MCF 10A (cell line): ENCODE data around the gene STX1B. TPM values are rescaled to one million over a fixed set of nuclear protein-coding genes. Genes with fewer than 3 reads are reported as not detected.

Source experiments
- BruUV-seq: library from RNA; stranded (reverse); fragments of 400-500 nt; replicated peaks from 2 replicates; lab custom pipeline; 2021; lab: Mats Ljungman, UMichigan
- CTCF ChIA-PET: fragments of 300-600 bp; sonication (Branson Sonifier 250); formaldehyde crosslinking; extraction: SDS; loops from one replicate; lab custom pipeline; 2021; ENCODE audit warnings: antibody characterized with exemption, inconsistent platforms; lab: Yijun Ruan, JAX
- POLR2A ChIA-PET: fragments of 300-600, 350-650 bp; sonication (Branson Sonifier 250); formaldehyde crosslinking; extraction: SDS; loops from one replicate; lab custom pipeline; 2020; ENCODE audit warnings: antibody characterized with exemption, inconsistent platforms; lab: Yijun Ruan, JAX
- DNase-seq: peaks from one replicate; pipeline ENCODE4 v3.0.0-alpha.2; 2018; ENCODE audit not compliant: unreplicated experiment
- H3K27ac Mint-ChIP-seq: one replicate; pipeline ENCODE4 v1.8.0; 2022; ENCODE audit warnings: mild to moderate bottlenecking, low read depth, mixed read lengths; ENCODE audit not compliant: unreplicated experiment
- H3K27me3 Mint-ChIP-seq: one replicate; pipeline ENCODE4 v1.8.0; 2022; ENCODE audit warnings: mixed read lengths; ENCODE audit not compliant: insufficient read depth, unreplicated experiment
- H3K36me3 Mint-ChIP-seq: one replicate; pipeline ENCODE4 v1.8.0; 2022; ENCODE audit warnings: mild to moderate bottlenecking, moderate library complexity, mixed read lengths; ENCODE audit not compliant: insufficient read depth, unreplicated experiment
- H3K4me1 Mint-ChIP-seq: one replicate; pipeline ENCODE4 v1.8.0; 2022; ENCODE audit warnings: mixed read lengths; ENCODE audit not compliant: insufficient read depth, unreplicated experiment
- H3K4me3 Mint-ChIP-seq: one replicate; pipeline ENCODE4 v1.8.0; 2022; ENCODE audit warnings: mild to moderate bottlenecking, moderate library complexity, mixed read lengths; ENCODE audit not compliant: unreplicated experiment
- H3K9me3 Mint-ChIP-seq: one replicate; pipeline ENCODE4 v1.8.0; 2022; ENCODE audit warnings: mixed read lengths; ENCODE audit not compliant: unreplicated experiment
- intact Hi-C: fragments of 100-400 bp; cut with micrococcal nuclease; formaldehyde crosslinking; loops from 2 replicates; pipeline ENCODE4 v1.14.1; 2022
- total RNA-seq: library from RNA; stranded (reverse); gene quantifications from 2 replicates; pipeline ENCODE4 v1.2.3, GENCODE V29; 2022
- TF ChIP-seq, protein P1 (sequence below): fragments of 200-600 bp; IDR thresholded peaks from one replicate; pipeline ENCODE4 v1.8.0; 2022; ENCODE audit warnings: antibody characterized with exemption, mild to moderate bottlenecking; ENCODE audit not compliant: unreplicated experiment

STX1B gene
- total RNA-seq, 1 experiment from 2014 or later: 0.42 TPM

DNA sequence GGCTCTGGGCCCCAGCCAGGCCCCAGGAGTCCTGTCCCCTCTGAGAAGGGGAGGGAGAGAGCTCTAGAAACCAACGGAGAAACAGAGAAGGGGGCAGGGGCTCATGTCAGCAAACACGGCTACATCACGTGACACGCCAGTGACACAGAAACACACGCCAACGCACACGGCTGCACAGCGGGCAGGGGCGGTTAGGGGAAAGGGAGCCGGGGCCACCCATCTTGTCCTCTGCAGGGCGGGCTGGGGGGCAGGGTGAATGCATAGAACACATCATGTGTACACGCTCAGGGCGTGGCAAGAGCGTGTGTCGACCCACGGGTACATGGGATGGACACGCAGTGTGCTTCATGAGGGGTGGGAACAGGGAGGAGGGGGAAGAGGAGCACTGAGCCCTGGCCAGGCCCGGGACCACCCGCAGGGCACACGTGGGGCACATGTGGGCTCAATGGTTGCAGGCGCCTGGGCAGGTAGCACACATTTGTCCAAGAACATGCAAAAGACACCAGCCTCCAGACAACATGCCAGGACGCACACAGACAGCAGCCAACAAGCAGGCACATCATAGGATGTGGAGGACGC, 20.9 kb downstream of the STX1B start:
- no peak overlapping the region for H3K27ac Mint-ChIP-seq
- BruUV-seq: no TSS peak
- ChIA-PET POLR2A (no interaction called here), CTCF (interaction anchor here (0.6 to 0.8 kb wide), 2 partner anchors 153 to 452 kb away, joined by 3 to 4 read pairs; no protein-coding TSS in a partner anchor)
- H3K4me1 Mint-ChIP-seq: peaks cover 8% of the 10 kb centered on the region
- intact Hi-C loops: loop anchor here (5.0 kb wide), 1 partner anchor 128 kb away; the partner anchor contains the start of gene KAT8
- no peak for DNase-seq
- H3K36me3 Mint-ChIP-seq: peaks cover 4% of the 10 kb centered on the region
- H3K9me3 Mint-ChIP-seq: no peaks in the 10 kb centered on the region
- H3K27me3 Mint-ChIP-seq: no peaks in the 10 kb centered on the region
- TF ChIP-seq, protein P1, sequence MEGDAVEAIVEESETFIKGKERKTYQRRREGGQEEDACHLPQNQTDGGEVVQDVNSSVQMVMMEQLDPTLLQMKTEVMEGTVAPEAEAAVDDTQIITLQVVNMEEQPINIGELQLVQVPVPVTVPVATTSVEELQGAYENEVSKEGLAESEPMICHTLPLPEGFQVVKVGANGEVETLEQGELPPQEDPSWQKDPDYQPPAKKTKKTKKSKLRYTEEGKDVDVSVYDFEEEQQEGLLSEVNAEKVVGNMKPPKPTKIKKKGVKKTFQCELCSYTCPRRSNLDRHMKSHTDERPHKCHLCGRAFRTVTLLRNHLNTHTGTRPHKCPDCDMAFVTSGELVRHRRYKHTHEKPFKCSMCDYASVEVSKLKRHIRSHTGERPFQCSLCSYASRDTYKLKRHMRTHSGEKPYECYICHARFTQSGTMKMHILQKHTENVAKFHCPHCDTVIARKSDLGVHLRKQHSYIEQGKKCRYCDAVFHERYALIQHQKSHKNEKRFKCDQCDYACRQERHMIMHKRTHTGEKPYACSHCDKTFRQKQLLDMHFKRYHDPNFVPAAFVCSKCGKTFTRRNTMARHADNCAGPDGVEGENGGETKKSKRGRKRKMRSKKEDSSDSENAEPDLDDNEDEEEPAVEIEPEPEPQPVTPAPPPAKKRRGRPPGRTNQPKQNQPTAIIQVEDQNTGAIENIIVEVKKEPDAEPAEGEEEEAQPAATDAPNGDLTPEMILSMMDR: no peak
- no peak overlapping the region for H3K4me3 Mint-ChIP-seq

DNA sequence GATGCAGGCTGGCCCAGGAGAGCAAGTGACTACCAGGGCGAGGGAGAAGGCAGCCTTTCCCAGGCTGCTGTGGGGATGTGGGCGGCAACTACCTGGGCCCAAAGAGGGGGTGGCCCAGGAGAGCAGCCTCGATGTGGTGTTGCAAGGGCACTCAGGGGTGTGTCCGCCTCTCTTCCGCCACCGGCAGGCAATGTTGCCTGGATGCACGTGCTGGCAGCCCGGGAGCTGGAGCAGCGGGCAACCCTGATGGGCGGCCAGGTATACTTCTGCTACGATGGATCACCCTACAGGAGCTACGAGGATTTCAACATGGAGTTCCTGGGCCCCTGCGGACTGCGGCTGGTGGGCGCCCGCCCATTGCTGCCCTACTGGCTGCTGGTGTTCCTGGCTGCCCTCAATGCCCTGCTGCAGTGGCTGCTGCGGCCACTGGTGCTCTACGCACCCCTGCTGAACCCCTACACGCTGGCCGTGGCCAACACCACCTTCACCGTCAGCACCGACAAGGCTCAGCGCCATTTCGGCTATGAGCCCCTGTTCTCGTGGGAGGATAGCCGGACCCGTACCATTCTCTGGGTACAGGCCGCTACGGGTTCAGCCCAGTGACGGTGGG, 22.8 kb downstream of the STX1B start:
- Mint-ChIP-seq H3K36me3 (peaks cover 12% of the 10 kb centered on the region), H3K9me3 (no peaks in the 10 kb centered on the region), H3K27ac (no peak overlapping the region), H3K4me1 (peaks cover 5% of the 10 kb centered on the region), H3K27me3 (no peaks in the 10 kb centered on the region), H3K4me3 (no peak overlapping the region)
- CTCF ChIA-PET: interaction anchor here (0.6 to 3.5 kb wide), 3 partner anchors 18 to 455 kb away, joined by 3 to 19 read pairs (median 4); partner anchors contain the start of gene ZNF843
- TF ChIP-seq, protein P1: no peak
- intact Hi-C loops: loop anchor here (5.0 kb wide), 1 partner anchor 130 kb away; the partner anchor contains the start of gene KAT8
- POLR2A ChIA-PET: no interaction called here
- no TSS peak for BruUV-seq
- DNase-seq: no peak

DNA sequence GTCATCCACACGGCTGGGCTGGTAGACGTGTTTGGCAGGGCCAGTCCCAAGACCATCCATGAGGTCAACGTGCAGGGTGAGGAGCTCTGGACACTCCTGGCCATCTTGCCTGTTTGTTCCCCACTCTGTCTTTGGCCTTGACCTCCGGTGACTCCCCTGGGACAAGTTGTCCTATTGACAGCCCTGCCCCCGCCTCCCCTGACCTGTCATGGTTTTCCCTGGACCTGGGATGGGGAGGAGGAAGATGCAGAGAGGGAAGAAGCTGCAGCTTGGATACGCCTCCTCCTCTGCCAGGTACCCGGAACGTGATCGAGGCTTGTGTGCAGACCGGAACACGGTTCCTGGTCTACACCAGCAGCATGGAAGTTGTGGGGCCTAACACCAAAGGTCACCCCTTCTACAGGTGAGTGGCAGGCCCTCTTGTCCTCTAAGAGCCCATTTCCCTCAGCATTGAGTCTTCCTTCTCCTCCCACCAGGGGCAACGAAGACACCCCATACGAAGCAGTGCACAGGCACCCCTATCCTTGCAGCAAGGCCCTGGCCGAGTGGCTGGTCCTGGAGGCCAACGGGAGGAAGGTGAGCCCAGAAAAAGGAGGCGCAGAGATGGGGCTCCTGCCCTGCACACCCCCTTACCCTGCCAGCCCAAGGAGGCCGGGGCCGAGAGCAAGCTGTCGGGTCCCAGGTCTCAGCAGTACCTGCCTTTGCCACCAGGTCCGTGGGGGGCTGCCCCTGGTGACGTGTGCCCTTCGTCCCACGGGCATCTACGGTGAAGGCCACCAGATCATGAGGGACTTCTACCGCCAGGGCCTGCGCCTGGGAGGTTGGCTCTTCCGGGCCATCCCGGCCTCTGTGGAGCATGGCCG, 24.1 kb downstream of the STX1B start:
- BruUV-seq: no TSS peak
- H3K4me3 Mint-ChIP-seq: no peak overlapping the region
- POLR2A ChIA-PET: interaction anchor here (0.7 to 3.4 kb wide), 6 partner anchors 65 to 156 kb away, joined by 3 to 30 read pairs (median 4); partner anchors contain the start of genes KAT8, ZNF646 and ZNF668
- H3K4me1 Mint-ChIP-seq: peaks cover 5% of the 10 kb centered on the region
- no peaks in the 10 kb centered on the region for H3K27me3 Mint-ChIP-seq
- TF ChIP-seq, protein P1: no peak
- no peak for DNase-seq
- intact Hi-C loops: loop anchor here (5.0 kb wide), 1 partner anchor 131 kb away; the partner anchor contains the start of gene KAT8
- H3K27ac Mint-ChIP-seq: no peak overlapping the region
- no peaks in the 10 kb centered on the region for H3K9me3 Mint-ChIP-seq
- CTCF ChIA-PET: interaction anchor here (0.6 to 4.1 kb wide), 48 partner anchors 9 to 887 kb away, joined by 3 to 44 read pairs (median 5); partner anchors contain the start of genes KAT8, VKORC1, ZNF267 and ZNF646
- H3K36me3 Mint-ChIP-seq: peaks cover 23% of the 10 kb centered on the region
